Activated CD4-positive, alpha-beta T cell treated with anti-CD3 and anti-CD28 coated beads, Interleukin-2, amount 50 U/mL, for 4 hours (primary cell): ENCODE results near the gene PTCH2.
A peak's percentile ranks its signal among the peaks of the same experiment; 100 is the strongest.

ENCODE experiments used
- DNase-seq, 2 experiments: peaks; one replicate each; pipeline ENCODE4 v3.0.0-alpha.2; 2020

The PTCH2 gene

GRCh38 chr1:44777969-44778635 lies 65.0 kb downstream of the PTCH2 start:
- no peak for DNase-seq

- DNase-seq = no peak
Observed at GRCh38 chr1:44777547-44777946, 65.5 kb downstream of the PTCH2 start.

GRCh38 chr1:44776730-44777068 lies 66.4 kb downstream of the PTCH2 start:
- no peak for DNase-seq

GRCh38 chr1:44775930-44776729 lies 66.9 kb downstream of the PTCH2 start:
- DNase-seq = peak; percentile 33 to 55

- DNase-seq = peak; percentile 86
Observed at GRCh38 chr1:44775078-44775929, 67.7 kb downstream of the PTCH2 start, which contains the start of gene RPS8. Gene RPS8, plus strand, starts transcription at chr1:44775540. Its CDS starts 57 bp downstream, at chr1:44775597.
